Ramos (cell line): ENCODE measurements around the gene WRAP73.

Experiments
- in situ Hi-C: fragments of 300-500 bp; cut with MboI; formaldehyde crosslinking; loops from one replicate; pipeline ENCODE4 v1.14.3; 2022; ENCODE audit warnings: low sequenced_read_pairs; ENCODE audit not compliant: unreplicated experiment

Gene WRAP73

DNA sequence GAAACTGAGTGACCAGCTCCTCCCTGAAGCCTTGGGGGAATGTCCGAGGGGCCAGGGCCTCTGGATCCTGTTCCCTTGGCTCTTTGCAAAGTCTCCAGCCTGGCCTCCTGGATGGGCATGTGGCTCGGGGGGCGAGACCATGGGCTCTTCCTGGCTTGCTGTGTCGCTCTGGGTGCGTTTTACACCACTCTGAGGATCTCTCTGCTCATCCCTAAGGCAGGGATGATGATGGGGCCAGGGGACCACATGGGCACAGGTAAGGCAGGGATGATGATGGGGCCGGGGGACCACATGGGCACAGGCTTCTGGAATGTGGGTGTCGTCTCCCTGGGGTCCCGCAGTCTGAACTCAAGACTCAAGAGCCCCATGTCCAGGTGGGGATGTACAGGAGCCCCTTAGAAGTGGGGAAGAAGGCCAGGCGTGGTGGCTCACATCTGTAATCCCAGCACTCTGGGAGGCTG lies 20.1 kb upstream of the WRAP73 start:
- in situ Hi-C loops, result loop anchor here (25.0 kb wide), 1 partner anchor 367 kb away; no protein-coding TSS in a partner anchor

DNA sequence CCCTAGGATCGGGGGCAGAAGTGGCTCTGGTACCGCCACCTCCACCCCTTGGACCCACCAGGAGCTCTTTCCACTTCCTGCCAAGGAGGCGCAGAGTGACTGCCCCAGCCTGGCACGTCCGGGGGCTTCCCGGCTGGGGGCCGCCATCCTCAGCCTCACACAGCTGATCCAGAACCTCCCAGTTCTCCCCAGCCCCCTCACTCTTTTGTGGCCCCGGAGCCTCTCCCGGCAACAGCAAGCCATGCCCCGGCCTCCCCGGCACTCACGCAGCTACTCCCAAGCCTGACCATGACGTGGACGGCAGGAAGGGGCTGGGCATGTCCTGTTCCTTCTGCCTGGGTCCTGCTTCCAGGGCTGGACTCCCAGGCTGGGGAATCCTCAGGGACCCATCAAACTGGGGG lies 19.5 kb upstream of the WRAP73 start:
- in situ Hi-C loops, result loop anchor here (25.0 kb wide), 1 partner anchor 368 kb away; no protein-coding TSS in a partner anchor

DNA sequence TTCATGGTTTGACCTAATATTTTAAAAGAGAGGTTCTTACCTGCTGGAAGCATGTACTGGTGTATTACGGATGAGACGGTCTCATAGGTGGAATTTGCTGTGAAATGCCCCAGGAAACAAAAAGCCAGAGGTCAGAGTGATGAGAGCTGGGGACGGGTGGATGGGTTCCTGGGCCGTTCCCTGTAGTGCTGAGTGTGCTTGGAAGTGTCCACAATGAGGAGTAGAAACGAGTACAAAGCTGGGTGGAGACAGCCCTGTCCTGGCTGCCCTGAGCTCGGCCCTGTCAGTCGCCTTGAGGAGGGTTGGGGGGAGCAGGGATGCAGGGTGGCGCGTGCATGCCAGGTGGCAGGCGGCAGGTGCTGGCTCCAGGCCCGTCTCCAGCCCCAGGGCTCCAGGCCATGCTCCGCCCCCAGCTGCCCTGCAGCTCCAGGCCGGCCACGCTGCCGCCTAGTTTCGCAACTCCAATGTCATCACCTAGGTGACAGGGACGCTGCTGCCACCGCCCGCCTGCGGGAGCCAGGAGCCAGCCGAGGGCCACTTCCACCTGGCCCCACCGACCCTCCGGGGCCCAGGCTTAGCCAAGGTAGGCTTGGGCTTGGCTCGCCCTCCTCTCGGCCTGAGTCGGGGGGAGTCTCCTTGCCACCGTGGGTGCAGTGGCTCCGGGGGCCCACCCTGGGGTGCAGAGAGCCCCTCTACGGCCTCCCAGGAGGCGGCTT lies 18.8 kb upstream of the WRAP73 start:
- in situ Hi-C loops, result loop anchor here (25.0 kb wide), 1 partner anchor 369 kb away; no protein-coding TSS in a partner anchor

DNA sequence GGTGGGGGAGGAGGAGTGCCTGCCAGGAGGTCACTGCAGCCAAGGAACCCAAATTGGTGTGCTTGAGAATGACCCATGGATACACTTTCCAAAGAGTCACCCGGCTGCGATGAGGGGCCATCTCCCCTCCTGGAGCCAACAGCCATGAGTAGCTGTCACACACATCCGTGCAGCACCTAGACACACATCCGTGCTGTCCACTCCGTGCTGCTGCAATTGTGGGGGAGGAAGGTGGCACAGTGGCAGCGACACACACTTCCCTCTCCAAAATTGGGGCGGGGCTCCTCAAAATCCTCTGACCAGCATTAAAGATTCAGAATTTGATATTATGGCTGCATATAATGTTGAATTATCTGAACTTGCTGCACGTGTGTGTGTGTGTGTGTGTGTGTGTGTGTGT lies 18.2 kb upstream of the WRAP73 start:
- in situ Hi-C loops, result loop anchor here (25.0 kb wide), 1 partner anchor 369 kb away; no protein-coding TSS in a partner anchor

DNA sequence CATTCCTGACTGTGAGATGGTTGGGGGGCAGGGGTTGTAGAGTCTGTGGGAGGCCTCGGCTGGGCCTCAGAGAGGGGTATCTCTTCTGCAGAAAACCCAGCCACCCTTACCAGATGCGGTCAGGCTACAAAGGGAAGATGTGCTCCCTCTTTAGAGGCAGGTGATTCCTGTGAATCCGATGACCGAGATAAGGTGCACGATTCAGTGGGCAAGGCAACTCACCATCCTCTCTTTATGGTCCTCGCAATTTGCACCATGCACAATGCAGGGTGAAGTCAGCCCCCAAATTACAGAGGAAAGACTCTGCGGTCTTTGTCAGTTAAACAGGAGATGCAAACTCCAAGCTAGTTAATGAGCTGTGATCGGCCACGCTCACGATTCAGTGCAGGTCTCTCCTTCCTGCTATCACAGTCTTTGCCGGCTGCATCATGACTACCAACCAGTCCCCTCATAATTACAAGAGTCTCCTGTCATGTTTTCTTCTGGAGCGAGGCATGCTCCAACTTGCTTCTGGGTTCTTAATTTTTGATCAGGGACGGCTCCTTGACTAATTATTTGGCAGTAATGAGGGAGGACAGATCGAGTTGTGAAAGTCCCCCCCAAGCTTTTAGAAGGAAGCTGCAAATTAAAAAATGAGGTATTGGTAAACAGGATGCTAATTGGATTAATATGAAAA lies 14.9 kb upstream of the WRAP73 start:
- in situ Hi-C loops, result loop anchor here (25.0 kb wide), 1 partner anchor 372 kb away; no protein-coding TSS in a partner anchor

DNA sequence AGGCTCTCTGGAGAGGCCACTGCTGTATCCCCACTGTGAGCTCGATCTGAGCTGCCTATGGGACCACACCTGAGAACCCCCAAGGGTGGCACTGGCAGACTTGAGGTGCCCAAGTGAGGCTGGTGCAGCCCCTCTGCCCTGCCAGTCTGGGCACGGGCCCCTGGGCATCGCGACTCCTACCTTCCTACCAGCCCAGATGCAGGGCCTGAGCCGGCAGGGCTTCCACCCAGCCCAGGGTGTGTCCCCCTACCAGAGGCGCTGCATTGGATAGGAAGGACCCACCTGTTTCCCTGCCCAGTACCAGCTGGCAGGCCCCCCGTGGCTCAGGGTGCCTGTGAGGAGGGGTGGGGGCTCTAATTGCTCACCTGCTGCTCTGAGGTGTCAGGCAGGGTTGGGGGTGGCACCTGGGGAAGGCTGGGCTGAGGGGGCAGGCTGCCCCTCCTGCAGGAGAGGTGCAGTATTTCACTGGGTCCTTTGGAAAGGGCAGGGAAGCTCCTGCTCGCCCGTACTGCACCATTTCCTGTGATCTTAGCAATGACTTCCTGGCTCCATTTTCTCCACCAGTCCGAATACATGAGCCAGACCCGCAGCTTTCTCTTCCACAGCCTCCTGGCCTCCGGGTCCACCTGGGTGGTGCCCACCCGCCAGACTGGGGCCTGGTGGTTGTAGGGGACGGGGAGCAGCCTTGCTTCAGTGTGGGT lies 14.2 kb upstream of the WRAP73 start:
- in situ Hi-C loops, result loop anchor here (25.0 kb wide), 1 partner anchor 373 kb away; no protein-coding TSS in a partner anchor

DNA sequence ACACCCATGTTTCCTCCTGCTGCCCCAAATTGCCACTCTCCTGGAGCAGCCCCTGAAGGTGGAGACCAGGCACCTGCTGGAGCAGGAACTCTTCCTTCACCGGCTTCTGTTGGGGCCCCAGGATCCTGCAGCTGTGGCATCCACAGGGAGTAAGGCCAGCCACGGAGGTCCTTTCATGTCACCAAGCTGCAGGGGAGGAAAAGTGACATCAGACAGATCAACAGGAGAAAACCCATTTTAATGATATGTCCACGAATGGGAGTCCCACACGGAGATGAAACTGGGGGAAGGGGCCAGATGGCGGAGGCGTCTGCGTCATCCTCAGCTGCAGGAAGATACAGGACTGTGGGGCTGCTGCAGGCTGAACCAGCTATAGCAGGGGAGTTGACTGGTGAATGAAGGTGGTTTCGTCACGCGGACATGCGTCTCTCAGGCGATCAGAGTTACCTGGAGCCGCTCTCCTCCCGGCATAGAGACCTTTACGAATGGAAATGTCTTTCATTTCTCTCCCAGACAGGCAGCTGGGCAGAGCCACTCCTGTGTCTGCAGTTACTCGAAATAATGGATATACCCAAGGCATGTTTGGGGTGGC lies 12.3 kb upstream of the WRAP73 start:
- in situ Hi-C loops, result loop anchor here (25.0 kb wide), 1 partner anchor 375 kb away; no protein-coding TSS in a partner anchor

DNA sequence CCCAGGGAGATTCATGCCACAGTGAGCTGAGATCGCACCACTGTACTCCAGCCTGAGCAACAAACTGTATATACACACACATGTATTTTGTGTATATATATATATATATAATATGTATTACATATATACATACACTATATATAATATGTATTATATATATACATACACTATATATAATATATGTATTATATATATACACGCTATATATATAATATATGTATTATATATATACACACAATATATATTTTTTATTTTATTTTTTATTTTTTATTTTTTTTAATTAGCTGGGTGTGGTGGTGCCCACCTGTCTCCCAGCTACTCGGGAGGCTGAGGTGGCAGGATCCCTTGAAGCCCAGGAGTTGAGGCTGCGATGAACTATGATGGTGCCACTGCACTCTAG lies 11.7 kb upstream of the WRAP73 start:
- in situ Hi-C loops, result loop anchor here (25.0 kb wide), 1 partner anchor 376 kb away; no protein-coding TSS in a partner anchor

DNA sequence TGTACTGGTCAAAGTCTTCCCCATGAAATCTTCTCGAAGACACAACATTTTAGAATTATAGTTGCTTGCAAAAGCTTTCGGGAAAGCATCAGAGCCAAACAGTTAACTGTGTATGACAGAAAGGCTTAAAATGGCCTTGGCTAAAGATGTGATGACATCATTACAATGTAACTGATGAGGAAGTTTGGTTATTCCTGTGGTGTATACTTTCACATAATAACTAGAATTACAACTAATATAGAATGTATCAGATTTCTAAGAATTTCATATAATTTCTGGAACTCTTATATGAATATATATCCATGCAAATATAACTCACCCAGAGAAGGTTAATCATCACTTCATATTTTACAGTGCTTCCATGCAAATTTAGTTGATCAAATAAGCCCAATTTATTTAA lies 10.8 kb upstream of the WRAP73 start:
- in situ Hi-C loops, result loop anchor here (25.0 kb wide), 1 partner anchor 377 kb away; no protein-coding TSS in a partner anchor

DNA sequence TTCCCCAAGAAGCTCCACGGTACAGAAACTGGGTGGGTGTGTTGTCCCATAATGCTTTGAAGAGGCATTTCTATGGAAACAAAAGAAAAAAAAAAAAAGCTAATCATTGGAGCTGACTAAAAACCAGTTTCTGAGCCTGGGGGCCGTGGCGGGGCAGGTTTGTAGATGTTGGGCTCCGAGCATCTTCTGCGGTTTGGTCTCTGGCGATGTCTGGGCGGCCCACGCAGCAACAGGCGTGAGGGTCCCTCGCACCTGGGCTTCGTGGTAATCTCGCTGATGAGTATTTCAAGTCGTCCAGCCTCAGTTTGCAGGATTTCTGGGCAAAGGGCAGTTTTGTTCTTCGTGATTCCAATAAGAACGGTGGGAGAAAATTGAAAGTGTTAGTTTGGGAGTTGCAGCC lies 9.2 kb upstream of the WRAP73 start:
- in situ Hi-C loops, result loop anchor here (25.0 kb wide), 1 partner anchor 378 kb away; no protein-coding TSS in a partner anchor

DNA sequence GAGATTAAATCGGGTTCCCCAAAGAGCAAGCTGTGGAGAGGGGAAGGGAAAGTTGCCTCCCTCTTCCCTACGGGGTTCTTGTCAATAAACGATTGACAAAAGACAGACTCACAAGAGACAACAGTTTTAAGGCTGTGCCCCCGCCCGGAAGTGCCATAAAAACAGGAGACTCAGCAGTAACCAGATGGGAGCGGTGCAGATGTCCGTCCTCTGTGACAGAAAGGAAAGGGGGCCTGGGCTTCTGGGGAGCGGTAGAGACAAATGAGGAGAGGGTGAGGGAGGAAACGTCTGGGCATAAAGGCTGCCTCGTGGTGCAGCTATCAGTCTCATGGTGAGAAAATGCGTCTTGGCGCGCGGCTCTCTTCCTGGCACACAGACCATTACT lies 8.3 kb upstream of the WRAP73 start:
- in situ Hi-C loops, result loop anchor here (25.0 kb wide), 1 partner anchor 379 kb away; no protein-coding TSS in a partner anchor

DNA sequence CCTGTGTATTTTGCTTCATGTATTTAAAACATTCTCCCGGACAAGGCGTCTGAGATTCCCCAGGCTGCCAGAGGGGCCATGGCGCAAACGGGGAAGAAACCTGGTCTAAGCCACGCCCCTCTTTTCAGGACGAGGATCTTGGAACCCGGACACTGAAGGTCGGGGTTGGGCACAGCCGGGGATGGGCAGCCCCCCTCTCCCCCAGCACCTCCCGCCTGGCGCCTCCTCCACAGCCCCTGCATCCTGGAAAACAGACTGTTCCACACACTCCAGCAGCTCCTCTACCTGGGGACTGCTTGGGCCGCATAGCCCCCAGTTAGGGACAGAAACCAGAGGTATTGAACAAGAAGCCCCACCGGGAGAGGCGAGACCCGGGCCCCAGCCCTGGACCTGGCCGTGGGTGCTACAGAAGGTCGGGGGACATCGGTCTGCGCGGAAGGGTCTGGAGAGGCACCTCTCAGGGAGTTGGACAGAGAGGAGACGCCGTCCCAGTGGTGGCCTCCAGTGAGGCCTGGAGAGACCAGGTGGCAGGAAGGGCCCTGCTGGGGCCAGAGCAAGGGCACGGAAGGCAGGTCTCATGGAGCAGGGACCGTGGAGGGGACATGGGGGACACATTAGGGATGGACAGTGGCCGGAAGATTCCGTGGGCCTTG lies 7.8 kb upstream of the WRAP73 start:
- in situ Hi-C loops, result loop anchor here (25.0 kb wide), 1 partner anchor 380 kb away; no protein-coding TSS in a partner anchor

DNA sequence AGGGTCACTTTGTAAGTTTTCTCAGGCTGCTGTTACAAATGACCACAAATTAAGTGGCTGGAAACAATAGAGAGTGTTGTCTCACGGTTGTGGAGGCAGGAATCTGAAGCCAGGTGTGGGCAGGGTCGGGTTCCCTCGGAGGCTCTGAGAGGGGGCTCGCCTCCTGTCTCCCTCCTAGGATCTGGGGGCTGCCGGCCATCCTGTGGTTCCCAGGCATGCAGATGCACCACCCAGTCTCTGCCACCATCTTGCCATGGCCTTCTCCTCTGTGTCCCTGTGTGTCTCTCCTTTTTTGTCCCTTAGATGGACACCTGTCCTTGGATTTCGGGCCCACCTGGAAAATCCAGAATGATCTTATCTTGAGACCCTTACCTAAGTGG lies 7.2 kb upstream of the WRAP73 start:
- in situ Hi-C loops, result loop anchor here (25.0 kb wide), 1 partner anchor 380 kb away; no protein-coding TSS in a partner anchor

DNA sequence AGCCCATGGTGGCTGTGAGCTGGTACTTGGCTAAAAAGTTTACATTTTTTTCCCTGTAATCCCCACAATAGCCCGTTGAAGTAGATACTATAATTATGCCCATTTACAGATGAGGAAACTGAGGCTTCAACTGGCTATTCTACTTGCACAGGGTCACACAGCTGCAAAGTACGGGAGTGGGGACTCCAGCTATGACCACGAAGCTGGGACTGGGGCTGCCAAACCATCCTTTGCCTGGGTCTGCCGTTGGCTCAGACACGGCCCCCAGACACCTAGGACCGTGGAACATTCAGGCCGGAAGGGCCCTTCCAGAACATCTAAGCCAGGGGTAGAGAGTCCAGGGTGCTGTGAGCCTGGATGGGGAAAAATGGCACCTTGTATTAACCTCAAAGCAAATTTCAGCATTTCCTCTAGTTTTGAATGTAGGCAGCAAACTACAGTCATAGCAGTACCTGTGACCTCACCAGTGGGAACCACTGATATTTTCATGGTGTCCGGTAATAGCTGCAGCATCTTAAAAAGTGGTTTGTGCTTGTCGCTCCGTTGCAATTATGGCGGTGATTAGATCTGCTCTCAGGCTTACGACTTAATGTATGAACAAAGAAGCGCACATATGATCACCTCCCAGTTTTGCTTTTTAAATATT lies 6.7 kb upstream of the WRAP73 start:
- in situ Hi-C loops, result loop anchor here (25.0 kb wide), 1 partner anchor 381 kb away; no protein-coding TSS in a partner anchor

DNA sequence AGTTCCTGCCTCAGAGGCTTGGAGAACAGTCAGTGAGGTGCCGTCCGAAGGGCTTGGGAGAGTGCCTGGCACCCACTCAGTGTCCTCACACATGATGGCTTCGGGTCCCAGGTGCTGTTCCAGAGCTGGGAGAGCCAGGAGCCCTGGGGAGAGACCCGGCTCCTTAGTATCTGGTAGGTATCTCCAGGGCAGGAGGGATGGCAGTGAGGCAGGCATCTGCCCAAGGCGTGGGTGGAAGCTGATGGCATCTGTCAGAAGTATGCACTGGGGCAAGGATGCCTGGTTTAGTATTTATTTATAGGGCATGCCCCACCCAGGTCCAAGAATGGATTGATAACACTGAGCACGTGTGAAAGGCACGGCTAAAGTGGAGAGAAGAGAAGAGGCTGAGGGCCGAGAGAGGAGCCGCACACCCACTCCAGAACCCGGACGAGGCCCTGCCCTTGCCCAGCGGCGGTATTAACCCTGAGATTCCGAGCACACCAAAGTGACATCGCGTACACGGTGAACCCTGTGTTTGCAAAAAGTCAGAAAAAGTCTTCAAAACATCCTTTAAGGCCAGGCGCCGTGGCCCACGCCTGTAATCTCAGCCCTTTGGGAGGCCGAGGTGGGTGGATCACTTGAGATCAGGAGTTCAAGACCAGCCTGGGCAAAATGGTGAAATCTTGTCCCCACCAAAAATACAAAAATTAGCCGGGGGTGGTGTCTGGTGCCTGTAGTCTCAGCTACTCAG lies 4.8 kb upstream of the WRAP73 start:
- in situ Hi-C loops, result loop anchor here (25.0 kb wide), 1 partner anchor 383 kb away; no protein-coding TSS in a partner anchor

DNA sequence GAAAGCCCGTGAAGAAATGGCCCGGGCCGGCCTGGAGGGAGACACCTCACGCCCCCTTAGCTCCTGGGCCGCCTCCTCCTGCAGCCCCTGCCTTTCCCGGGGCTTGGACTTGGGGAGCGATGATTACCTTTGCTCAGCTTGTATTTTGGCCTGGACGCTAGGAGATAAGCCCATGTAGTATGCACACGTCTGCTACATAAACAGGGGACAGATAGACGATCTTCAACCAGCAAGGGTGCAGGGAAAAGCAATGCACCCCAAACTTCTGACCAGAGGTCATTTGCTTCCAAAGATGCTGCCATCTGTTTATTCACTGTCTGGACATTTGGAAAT lies 3.3 kb upstream of the WRAP73 start:
- in situ Hi-C loops, result loop anchor here (25.0 kb wide), 1 partner anchor 384 kb away; no protein-coding TSS in a partner anchor

DNA sequence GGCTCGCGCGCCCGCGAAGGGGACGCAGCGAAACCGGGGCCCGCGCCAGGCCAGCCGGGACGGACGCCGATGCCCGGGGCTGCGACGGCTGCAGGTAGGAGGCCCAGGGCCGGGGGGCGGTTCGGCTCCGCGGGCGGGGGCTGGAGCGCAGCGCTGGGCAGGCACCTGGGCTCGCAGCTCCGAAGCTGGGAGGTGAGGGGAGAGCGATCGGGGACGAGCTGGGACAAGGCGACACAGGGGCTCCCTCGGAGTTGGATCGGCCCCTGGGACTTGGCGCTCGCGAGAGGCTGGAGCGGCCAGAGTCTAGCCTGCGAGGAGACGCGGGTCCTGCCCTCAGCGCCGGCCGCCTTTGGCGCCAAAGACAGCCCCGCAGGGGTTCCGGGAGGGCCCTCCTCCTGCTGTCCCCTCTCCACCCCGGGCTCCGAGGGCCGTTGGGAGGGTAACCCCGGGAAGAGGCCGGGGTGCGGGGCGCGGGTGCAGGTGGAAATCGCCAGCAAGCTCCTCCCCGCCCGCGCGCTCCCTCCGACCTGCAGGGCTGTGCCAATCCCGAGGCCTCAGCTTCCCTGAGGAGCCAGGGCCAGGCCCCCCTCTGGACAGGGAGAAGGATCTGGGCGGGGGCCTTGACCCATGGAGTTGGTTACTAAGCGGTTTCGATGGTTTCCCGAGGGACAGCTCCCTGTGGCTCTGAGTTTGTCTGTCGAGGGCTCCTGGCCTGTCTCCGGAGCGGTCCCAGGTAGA lies 2.8 kb upstream of the WRAP73 start:
- in situ Hi-C loops, result loop anchor here (25.0 kb wide), 1 partner anchor 385 kb away; no protein-coding TSS in a partner anchor
